IMR-90 (cell line): ENCODE data around the gene PAM. TPM values are rescaled to one million over a fixed set of nuclear protein-coding genes. Genes with fewer than 3 reads are reported as not detected.
A peak's percentile ranks its signal among the peaks of the same experiment; 100 is the strongest.

Experiments used
- ATAC-seq: fragments of 200-7000 bp; cut with Tn5 transposase; 2 replicates; pipeline ENCODE4 v1.9.1; 2020; ENCODE audit warnings: low read depth, mild to moderate bottlenecking, moderate library complexity
- BruUV-seq: library from RNA; stranded (reverse); fragments of 400-500 nt; replicated peaks from 2 replicates; lab custom pipeline; 2021; lab: Mats Ljungman, UMichigan
- CTCF ChIA-PET: fragments of 300-600 bp; formaldehyde crosslinking; extraction: SDS; loops from one replicate; lab custom pipeline; 2021; ENCODE audit warnings: antibody characterized with exemption; lab: Yijun Ruan, JAX
- POLR2A ChIA-PET: fragments of 300-600 bp; sonication (Branson Sonifier 250); formaldehyde crosslinking; loops from one replicate; lab custom pipeline; 2022; ENCODE audit warnings: antibody characterized with exemption; ENCODE audit not compliant: unreplicated experiment; lab: Charles Lee
- DNase-seq: peaks from one replicate; pipeline ENCODE4 v3.0.0; 2013
- H2AFZ ChIP-seq: replicated peaks from 2 replicates; pipeline ENCODE3; 2013; ENCODE audit warnings: low read length, mild to moderate bottlenecking; ENCODE audit not compliant: poor library complexity
- H2AK5ac ChIP-seq: 2 replicates; pipeline ENCODE4 v1.6.1; 2013; ENCODE audit warnings: low read depth, low read length, inconsistent platforms
- H2AK9ac ChIP-seq: replicated peaks from 2 replicates; pipeline ENCODE3; 2013; ENCODE audit warnings: mild to moderate bottlenecking, low read depth, low read length, moderate library complexity; ENCODE audit not compliant: poor library complexity
- H2BK120ac ChIP-seq: 2 replicates; pipeline ENCODE4 v1.6.1; 2013; ENCODE audit warnings: low read depth, low read length, inconsistent platforms
- H2BK15ac ChIP-seq: 3 replicates; pipeline ENCODE4 v1.6.1; 2013; ENCODE audit warnings: low read depth, low read length, inconsistent platforms
- H2BK20ac ChIP-seq: 2 replicates; pipeline ENCODE4 v1.6.1; 2013; ENCODE audit warnings: low read depth, mild to moderate bottlenecking, inconsistent platforms, low read length, moderate library complexity
- H2BK5ac ChIP-seq: 2 replicates; pipeline ENCODE4 v1.6.1; 2013; ENCODE audit warnings: mild to moderate bottlenecking, low read depth, low read length, inconsistent platforms; ENCODE audit not compliant: poor library complexity, severe bottlenecking
- H3K14ac ChIP-seq: replicated peaks from 2 replicates; pipeline ENCODE4 v1.6.1; 2013; ENCODE audit warnings: low read depth, low read length, inconsistent platforms
- H3K18ac ChIP-seq: 2 replicates; pipeline ENCODE4 v1.6.1; 2013; ENCODE audit warnings: low read depth, low read length, control low read depth
- H3K23ac ChIP-seq: 2 replicates; pipeline ENCODE4 v1.6.1; 2013; ENCODE audit warnings: low read depth, low read length, inconsistent platforms
- H3K27ac ChIP-seq: 2 replicates; pipeline ENCODE4 v1.5.1; 2013; ENCODE audit warnings: mild to moderate bottlenecking, control low read depth, low read length; ENCODE audit not compliant: insufficient read depth
- H3K27me3 ChIP-seq: 2 replicates; pipeline ENCODE4 v1.6.1; 2013; ENCODE audit warnings: low read length; ENCODE audit not compliant: control insufficient read depth, insufficient read depth
- H3K36me3 ChIP-seq: 2 replicates; pipeline ENCODE4 v1.6.1; 2013; ENCODE audit warnings: low read length, mixed read lengths; ENCODE audit not compliant: control insufficient read depth, insufficient read depth
- H3K4ac ChIP-seq: 2 replicates; pipeline ENCODE4 v1.6.1; 2013; ENCODE audit warnings: low read depth, low read length, inconsistent platforms
- H3K4me1 ChIP-seq: 2 replicates; pipeline ENCODE4 v1.6.1; 2013; ENCODE audit warnings: low read length, mixed read lengths; ENCODE audit not compliant: control insufficient read depth, insufficient read depth
- H3K4me2 ChIP-seq: 2 replicates; pipeline ENCODE4 v1.6.1; 2013; ENCODE audit warnings: low read depth, mild to moderate bottlenecking, control low read depth, low read length, moderate library complexity
- H3K4me3 ChIP-seq: 2 replicates; pipeline ENCODE4 v1.5.1; 2013; ENCODE audit warnings: low read depth, mild to moderate bottlenecking, control low read depth, low read length, moderate library complexity; ENCODE audit not compliant: insufficient read depth
- H3K56ac ChIP-seq: 2 replicates; pipeline ENCODE4 v1.6.1; 2013; ENCODE audit warnings: low read length, inconsistent platforms; ENCODE audit not compliant: insufficient read depth; ENCODE audit errors: extremely low read depth
- H3K79me1 ChIP-seq, 2 experiments: 2 replicates each; pipeline ENCODE4 v1.6.1; 2013; ENCODE audit warnings: low read length in 2 of 2, inconsistent platforms in 1 of 2, low read depth in 1 of 2
- H3K9ac ChIP-seq: 2 replicates; pipeline ENCODE4 v1.6.1; 2013; ENCODE audit warnings: low read depth, low read length, control low read depth
- H3K9me1 ChIP-seq: 2 replicates; pipeline ENCODE4 v1.6.1; 2013; ENCODE audit warnings: low read length, inconsistent platforms; ENCODE audit not compliant: insufficient read depth
- H3K9me3 ChIP-seq: 2 replicates; pipeline ENCODE4 v1.6.1; 2013; ENCODE audit warnings: low read length; ENCODE audit not compliant: control insufficient read depth, insufficient read depth
- H4K20me1 ChIP-seq: 2 replicates; pipeline ENCODE4 v1.6.1; 2013; ENCODE audit warnings: low read length, inconsistent platforms; ENCODE audit not compliant: insufficient read depth
- H4K5ac ChIP-seq: 2 replicates; pipeline ENCODE4 v1.6.1; 2013; ENCODE audit warnings: mild to moderate bottlenecking, low read depth, low read length, control low read depth
- H4K8ac ChIP-seq, 2 experiments: 2 replicates each; pipeline ENCODE4 v1.6.1; 2013; ENCODE audit warnings: low read depth in 2 of 2, low read length in 2 of 2, control low read depth in 1 of 2, inconsistent platforms in 1 of 2
- H4K91ac ChIP-seq: 2 replicates; pipeline ENCODE4 v1.6.1; 2013; ENCODE audit warnings: low read depth, low read length, inconsistent platforms; ENCODE audit not compliant: insufficient read depth
- CEBPB ChIP-seq: IDR thresholded peaks from 2 replicates; pipeline ENCODE4 v1.6.1; 2012; ENCODE audit warnings: low read depth, low read length, improper control_type of control experiment
- MAFK ChIP-seq: IDR thresholded peaks from 2 replicates; pipeline ENCODE4 v1.6.1; 2012; ENCODE audit warnings: low read depth, low read length, improper control_type of control experiment
- MAZ ChIP-seq: IDR thresholded peaks from 2 replicates; pipeline ENCODE4 v1.6.1; 2012; ENCODE audit warnings: low read depth, mild to moderate bottlenecking, low read length, improper control_type of control experiment, moderate library complexity, borderline replicate concordance
- NFE2L2 ChIP-seq: fragments of 150-350 bp; IDR thresholded peaks from 2 replicates; pipeline ENCODE4 v1.6.1; 2016; ENCODE audit warnings: low read depth, mild to moderate bottlenecking, low read length
- RAD21 ChIP-seq: IDR thresholded peaks from 2 replicates; pipeline ENCODE4 v1.6.1; 2012; ENCODE audit warnings: low read length, improper control_type of control experiment
- WGBS, 2 experiments: methylation state at CpG; one replicate each; pipeline versions ENCODE4 v1.1.5 to v1.1.7; 2013; ENCODE audit warnings: missing lambda C conversion rate in 2 of 2; ENCODE audit not compliant: insufficient read length in 1 of 2; ENCODE audit errors: extremely low coverage in 2 of 2; 5-methylcytosine and 5-hydroxymethylcytosine counted together
- dilution Hi-C: fragments of 300-500 bp; cut with HindIII; formaldehyde crosslinking; loops from one replicate; pipeline ENCODE4 v1.14.3; 2018; ENCODE audit warnings: low sequenced_read_pairs; ENCODE audit not compliant: unreplicated experiment
- in situ Hi-C: fragments of 300-500 bp; cut with MboI; formaldehyde crosslinking; loops from 3 replicates; pipeline ENCODE4 v1.14.3; 2019; ENCODE audit warnings: low sequenced_read_pairs, inconsistent platforms, mixed read lengths
- intact Hi-C: fragments of 100-400 bp; cut with micrococcal nuclease; formaldehyde crosslinking; loops from 2 replicates; pipeline ENCODE4 v1.10.0; 2022
- polyA plus RNA-seq, 3 experiments: library from polyadenylated mRNA; depleted of rRNA; stranded (reverse); fragments of >200 nt; gene quantifications; 2 replicates each; pipeline ENCODE4 v1.2.3, GENCODE V29; 2012; ENCODE audit warnings: low replicate concordance in 1 of 3
- total RNA-seq: library from RNA; depleted of rRNA; stranded (reverse); fragments of >200 nt; gene quantifications from 2 replicates; pipeline ENCODE4 v1.2.3, GENCODE V29; 2012
- TF ChIP-seq, protein P1 (sequence below): conservative IDR thresholded peaks from 2 replicates; pipeline ENCODE4 v1.5.1; 2012; ENCODE audit warnings: mild to moderate bottlenecking, low read depth, low read length, improper control_type of control experiment

The PAM gene
- total and polyA plus RNA-seq, 2 of the 4 experiments (the other 2 are of a cell fraction), result 115 to 179 TPM

DNA sequence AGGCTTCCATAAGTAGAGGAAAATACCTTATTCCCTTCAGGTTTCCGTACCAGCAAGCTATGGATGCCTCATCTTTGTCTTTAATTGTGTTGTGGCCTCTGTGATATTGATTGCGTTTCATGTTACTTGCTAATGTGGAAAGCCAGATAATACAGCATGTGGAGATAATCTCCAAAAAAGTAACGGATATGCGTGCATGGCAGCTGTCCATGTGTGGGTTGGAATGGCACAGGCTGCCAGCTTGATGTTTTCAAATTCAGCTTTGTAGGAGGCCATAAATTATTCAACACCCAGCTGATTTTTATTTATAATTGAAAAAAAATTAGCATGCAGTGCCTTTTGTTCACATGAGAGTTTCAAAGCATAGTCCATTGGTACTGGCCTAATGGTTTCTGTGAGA, 219.9 kb downstream of the PAM start:
- intact Hi-C loops (no loop called here), in situ Hi-C loops (no loop called here), dilution Hi-C loops (no loop called here)
- DNase-seq (no peak), ATAC-seq (no peak)
- no peaks in the 10 kb centered on the region for H3K27me3 ChIP-seq
- no peak overlapping the region for H3K23ac ChIP-seq
- ChIA-PET POLR2A (no interaction called here), CTCF (no interaction called here)
- peak overlapping the region; percentile 17; the same call in 1 of the 2 replicates for H3K14ac ChIP-seq
- H3K9me3 ChIP-seq, result no peaks in the 10 kb centered on the region
- H3K9me1 ChIP-seq, result 0 out of 2 replicates have a peak, but pooled peaks cover 2% of the 10 kb centered on the region
- H3K4me3 ChIP-seq, result no peak overlapping the region
- H2AK9ac ChIP-seq, result no peak overlapping the region
- H2BK15ac ChIP-seq, result no peak overlapping the region
- H2BK20ac ChIP-seq, result peak overlapping the region; percentile 50; the same call in 1 of the 2 replicates
- H3K79me1 ChIP-seq, result 0 out of 4 replicates have a peak, but pooled peaks cover 0 to 3% of the 10 kb centered on the region in 2 experiments
- no peaks in the 10 kb centered on the region for H4K20me1 ChIP-seq
- H3K4ac ChIP-seq, result no peak overlapping the region
- no peak overlapping the region for H3K56ac ChIP-seq
- peaks cover 3% of the 10 kb centered on the region for H3K4me1 ChIP-seq
- BruUV-seq, result no TSS peak
- TF ChIP-seq MAZ (no peak), NFE2L2 (no peak), RAD21 (no peak), MAFK (no peak), CEBPB (no peak)
- TF ChIP-seq, protein P1, sequence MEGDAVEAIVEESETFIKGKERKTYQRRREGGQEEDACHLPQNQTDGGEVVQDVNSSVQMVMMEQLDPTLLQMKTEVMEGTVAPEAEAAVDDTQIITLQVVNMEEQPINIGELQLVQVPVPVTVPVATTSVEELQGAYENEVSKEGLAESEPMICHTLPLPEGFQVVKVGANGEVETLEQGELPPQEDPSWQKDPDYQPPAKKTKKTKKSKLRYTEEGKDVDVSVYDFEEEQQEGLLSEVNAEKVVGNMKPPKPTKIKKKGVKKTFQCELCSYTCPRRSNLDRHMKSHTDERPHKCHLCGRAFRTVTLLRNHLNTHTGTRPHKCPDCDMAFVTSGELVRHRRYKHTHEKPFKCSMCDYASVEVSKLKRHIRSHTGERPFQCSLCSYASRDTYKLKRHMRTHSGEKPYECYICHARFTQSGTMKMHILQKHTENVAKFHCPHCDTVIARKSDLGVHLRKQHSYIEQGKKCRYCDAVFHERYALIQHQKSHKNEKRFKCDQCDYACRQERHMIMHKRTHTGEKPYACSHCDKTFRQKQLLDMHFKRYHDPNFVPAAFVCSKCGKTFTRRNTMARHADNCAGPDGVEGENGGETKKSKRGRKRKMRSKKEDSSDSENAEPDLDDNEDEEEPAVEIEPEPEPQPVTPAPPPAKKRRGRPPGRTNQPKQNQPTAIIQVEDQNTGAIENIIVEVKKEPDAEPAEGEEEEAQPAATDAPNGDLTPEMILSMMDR, result no peak
- no peak overlapping the region for H3K18ac ChIP-seq
- no peak overlapping the region for H2AFZ ChIP-seq
- H3K27ac ChIP-seq, result no peak overlapping the region
- H4K8ac ChIP-seq, result no peak overlapping the region; a peak in 2 of 4 replicates
- no peak overlapping the region for H3K4me2 ChIP-seq
- H3K9ac ChIP-seq, result no peak overlapping the region
- WGBS, 2 experiments, result no CpG with 5 or more reads among the region's 4 CpGs
- H3K36me3 ChIP-seq, result peaks cover 7% of the 10 kb centered on the region; the same call in 1 of the 2 replicates
- no peak overlapping the region for H4K5ac ChIP-seq
- H2AK5ac ChIP-seq, result peak overlapping the region; percentile 4; the same call in 1 of the 2 replicates
- H2BK5ac ChIP-seq, result no peak overlapping the region
- H2BK120ac ChIP-seq, result no peak overlapping the region
- H4K91ac ChIP-seq, result no peak overlapping the region
